GM12892 (cell line): ENCODE measurements around the gene CHST9.
"Not testable (repeated sequence)": the region's sequence is repeated elsewhere in the genome, so short reads cannot be mapped to it uniquely, and the experiment has no call there.

ENCODE experiments used
- POLR2A ChIP-seq: IDR thresholded peaks from 2 replicates; pipeline ENCODE4 v1.6.1; 2011; ENCODE audit warnings: low read depth, low read length, control low read depth
- POLR2AphosphoS5 ChIP-seq: IDR thresholded peaks from 2 replicates; pipeline ENCODE4 v1.6.1; 2011; ENCODE audit warnings: low read depth, low read length, control low read depth

- not testable (repeated sequence) for TF ChIP-seq POLR2AphosphoS5, POLR2A
These were observed 46.1 kb upstream of the CHST9 start for GRCh38 chr18:27231221-27231620.
